Measurements from ENCODE around the gene PACS2. TPM values are rescaled to one million over a fixed set of nuclear protein-coding genes. Genes with fewer than 3 reads are reported as not detected.

Gene PACS2
- total and polyA plus RNA-seq, 4 donors: 5.1 to 21.9 (median 9.8) TPM

DNA sequence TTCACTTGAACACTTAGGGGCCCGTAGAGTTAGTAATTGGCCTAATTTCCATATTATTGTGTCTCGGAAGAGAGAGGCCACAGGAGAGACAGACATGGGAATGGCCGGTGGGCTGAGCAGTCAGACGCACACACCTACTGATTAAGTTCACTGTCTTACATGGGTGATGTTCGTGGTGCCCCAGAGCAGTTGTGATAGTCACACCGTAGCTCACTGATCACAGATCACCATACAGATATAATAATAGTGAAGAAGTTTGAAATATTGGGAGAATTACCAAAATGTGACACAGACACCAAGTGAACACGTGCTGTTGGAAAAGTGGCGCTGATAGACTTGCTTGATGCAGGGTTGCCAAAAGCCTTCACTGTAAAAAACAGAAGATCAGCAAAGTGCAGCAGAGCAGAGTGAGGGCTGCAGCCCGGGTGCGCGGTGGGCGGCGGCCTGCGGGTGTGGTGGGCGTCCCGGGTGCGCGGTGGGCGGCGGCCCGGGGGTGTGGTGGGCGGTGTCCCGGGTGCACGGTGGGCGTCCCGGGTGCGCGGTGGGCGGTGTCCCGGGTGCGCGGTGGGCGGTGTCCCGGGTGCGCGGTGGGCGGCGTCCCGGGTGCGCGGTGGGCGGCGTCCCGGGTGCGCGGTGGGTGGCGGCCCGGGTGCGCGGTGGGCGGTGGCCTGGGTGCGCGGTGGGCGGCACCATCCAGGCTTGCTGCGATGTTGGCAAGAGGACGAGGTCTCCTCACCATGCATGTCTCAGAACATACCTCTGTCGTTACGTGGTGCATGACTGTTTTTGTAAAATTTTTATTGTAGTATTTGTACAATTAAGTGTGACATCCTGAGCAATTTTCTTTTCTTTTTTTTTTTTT is 49.5 kb downstream of the PACS2 start:
- no peak overlapping the region for H3K27ac ChIP-seq (ENCODE audit: low read depth in 1 of 2, low read length in 2 of 2)
- H3K9me3 ChIP-seq (ENCODE audit: control insufficient read depth in 4 of 4, low read length in 3 of 4): no peaks in the 10 kb centered on the region
- WGBS: 31% methylated on average over 58 of the region's 58 CpGs
- no peak overlapping the region for H3K9ac ChIP-seq (ENCODE audit: low read depth in 1 of 2, low read length in 2 of 2)
- no peaks in the 10 kb centered on the region for H3K27me3 ChIP-seq (ENCODE audit: control insufficient read depth in 4 of 4, insufficient read depth in 4 of 4, low read length in 3 of 4)
- no peak for TF ChIP-seq RAD21 (IDR thresholded peaks at IDR 0.05)
- TF ChIP-seq HNF4G (IDR thresholded peaks at IDR 0.05): no peak
- peaks cover 0 to 4% (median 0%) of the 10 kb centered on the region in 4 donors for H3K36me3 ChIP-seq (ENCODE audit: control insufficient read depth in 4 of 4, insufficient read depth in 3 of 4, low read depth in 1 of 4, low read length in 3 of 4)
- no peak overlapping the region for H3K4me3 ChIP-seq (ENCODE audit: low read depth in 1 of 3, low read length in 3 of 3)
- DNase-seq (ENCODE audit: low spot score): peak; percentile 82
- no peaks in the 10 kb centered on the region for H3K4me1 ChIP-seq (ENCODE audit: control insufficient read depth in 4 of 4, insufficient read depth in 4 of 4, low read length in 3 of 4)

DNA sequence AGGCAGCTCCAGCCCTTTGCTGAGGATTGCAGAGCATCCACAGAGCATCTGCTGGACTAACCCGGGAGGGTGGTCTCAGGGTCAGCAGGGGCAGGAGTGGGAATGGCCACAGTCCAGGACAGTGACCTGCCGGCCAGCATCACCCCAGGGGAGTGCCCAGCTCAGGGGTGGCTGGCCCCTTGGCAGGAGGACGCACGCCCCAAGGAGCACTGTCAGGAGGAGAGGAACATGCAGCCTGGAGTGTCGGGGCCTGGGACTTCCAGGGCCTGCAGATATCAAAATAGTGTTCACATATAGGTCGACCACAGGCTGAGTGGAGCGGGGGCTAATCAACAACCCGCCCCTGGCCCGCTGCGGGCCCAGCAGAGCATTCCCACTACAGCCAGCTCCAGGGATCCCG is 50.6 kb downstream of the PACS2 start:
- Histone ChIP-seq H3K27me3 (ENCODE audit: control insufficient read depth in 4 of 4, insufficient read depth in 4 of 4, low read length in 3 of 4) (no peaks in the 10 kb centered on the region), H3K36me3 (ENCODE audit: control insufficient read depth in 4 of 4, insufficient read depth in 3 of 4, low read depth in 1 of 4, low read length in 3 of 4) (peaks cover 0 to 6% (median 0%) of the 10 kb centered on the region in 4 donors), H3K4me3 (ENCODE audit: low read depth in 1 of 3, low read length in 3 of 3) (no peak overlapping the region), H3K9me3 (ENCODE audit: control insufficient read depth in 4 of 4, low read length in 3 of 4) (no peaks in the 10 kb centered on the region), H3K27ac (ENCODE audit: low read depth in 1 of 2, low read length in 2 of 2) (no peak overlapping the region), H3K4me1 (ENCODE audit: control insufficient read depth in 4 of 4, insufficient read depth in 4 of 4, low read length in 3 of 4) (no peaks in the 10 kb centered on the region), H3K9ac (ENCODE audit: low read depth in 1 of 2, low read length in 2 of 2) (no peak overlapping the region)
- TF ChIP-seq, protein P1, sequence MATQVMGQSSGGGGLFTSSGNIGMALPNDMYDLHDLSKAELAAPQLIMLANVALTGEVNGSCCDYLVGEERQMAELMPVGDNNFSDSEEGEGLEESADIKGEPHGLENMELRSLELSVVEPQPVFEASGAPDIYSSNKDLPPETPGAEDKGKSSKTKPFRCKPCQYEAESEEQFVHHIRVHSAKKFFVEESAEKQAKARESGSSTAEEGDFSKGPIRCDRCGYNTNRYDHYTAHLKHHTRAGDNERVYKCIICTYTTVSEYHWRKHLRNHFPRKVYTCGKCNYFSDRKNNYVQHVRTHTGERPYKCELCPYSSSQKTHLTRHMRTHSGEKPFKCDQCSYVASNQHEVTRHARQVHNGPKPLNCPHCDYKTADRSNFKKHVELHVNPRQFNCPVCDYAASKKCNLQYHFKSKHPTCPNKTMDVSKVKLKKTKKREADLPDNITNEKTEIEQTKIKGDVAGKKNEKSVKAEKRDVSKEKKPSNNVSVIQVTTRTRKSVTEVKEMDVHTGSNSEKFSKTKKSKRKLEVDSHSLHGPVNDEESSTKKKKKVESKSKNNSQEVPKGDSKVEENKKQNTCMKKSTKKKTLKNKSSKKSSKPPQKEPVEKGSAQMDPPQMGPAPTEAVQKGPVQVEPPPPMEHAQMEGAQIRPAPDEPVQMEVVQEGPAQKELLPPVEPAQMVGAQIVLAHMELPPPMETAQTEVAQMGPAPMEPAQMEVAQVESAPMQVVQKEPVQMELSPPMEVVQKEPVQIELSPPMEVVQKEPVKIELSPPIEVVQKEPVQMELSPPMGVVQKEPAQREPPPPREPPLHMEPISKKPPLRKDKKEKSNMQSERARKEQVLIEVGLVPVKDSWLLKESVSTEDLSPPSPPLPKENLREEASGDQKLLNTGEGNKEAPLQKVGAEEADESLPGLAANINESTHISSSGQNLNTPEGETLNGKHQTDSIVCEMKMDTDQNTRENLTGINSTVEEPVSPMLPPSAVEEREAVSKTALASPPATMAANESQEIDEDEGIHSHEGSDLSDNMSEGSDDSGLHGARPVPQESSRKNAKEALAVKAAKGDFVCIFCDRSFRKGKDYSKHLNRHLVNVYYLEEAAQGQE (IDR thresholded peaks at IDR 0.05): no peak
- TF ChIP-seq RAD21 (IDR thresholded peaks at IDR 0.05): no peak
- TF ChIP-seq, protein P2, sequence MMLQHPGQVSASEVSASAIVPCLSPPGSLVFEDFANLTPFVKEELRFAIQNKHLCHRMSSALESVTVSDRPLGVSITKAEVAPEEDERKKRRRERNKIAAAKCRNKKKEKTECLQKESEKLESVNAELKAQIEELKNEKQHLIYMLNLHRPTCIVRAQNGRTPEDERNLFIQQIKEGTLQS (IDR thresholded peaks at IDR 0.05): no peak
- TF ChIP-seq RXRA (IDR thresholded peaks at IDR 0.05): no peak
- TF ChIP-seq NR2F2 (IDR thresholded peaks at IDR 0.05): no peak
- TF ChIP-seq, protein P3, sequence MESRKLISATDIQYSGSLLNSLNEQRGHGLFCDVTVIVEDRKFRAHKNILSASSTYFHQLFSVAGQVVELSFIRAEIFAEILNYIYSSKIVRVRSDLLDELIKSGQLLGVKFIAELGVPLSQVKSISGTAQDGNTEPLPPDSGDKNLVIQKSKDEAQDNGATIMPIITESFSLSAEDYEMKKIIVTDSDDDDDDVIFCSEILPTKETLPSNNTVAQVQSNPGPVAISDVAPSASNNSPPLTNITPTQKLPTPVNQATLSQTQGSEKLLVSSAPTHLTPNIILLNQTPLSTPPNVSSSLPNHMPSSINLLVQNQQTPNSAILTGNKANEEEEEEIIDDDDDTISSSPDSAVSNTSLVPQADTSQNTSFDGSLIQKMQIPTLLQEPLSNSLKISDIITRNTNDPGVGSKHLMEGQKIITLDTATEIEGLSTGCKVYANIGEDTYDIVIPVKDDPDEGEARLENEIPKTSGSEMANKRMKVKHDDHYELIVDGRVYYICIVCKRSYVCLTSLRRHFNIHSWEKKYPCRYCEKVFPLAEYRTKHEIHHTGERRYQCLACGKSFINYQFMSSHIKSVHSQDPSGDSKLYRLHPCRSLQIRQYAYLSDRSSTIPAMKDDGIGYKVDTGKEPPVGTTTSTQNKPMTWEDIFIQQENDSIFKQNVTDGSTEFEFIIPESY (IDR thresholded peaks at IDR 0.05): no peak
- DNase-seq (ENCODE audit: low spot score): no peak
- 93% methylated on average over 11 of the region's 11 CpGs for WGBS

DNA sequence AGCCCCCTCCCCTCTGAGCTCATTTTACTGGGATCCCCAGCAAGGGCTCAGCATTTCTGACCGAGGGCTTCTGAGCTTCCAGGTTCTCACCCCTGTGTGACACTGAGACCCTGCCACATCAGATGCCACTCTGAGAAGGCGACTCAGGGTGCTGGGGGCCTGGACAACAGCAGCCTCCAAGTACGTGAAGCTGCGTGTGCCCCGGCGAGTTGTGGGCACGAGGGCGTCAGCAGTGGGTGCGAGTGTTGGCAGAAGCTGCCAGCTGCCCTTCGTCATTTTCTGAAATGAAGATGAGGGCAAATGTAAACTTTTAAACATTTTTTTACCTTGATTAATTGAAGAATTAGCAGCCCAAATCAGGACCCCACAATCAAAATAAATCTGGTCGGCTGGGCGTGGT is 51.1 kb downstream of the PACS2 start:
- Histone ChIP-seq H3K9me3 (ENCODE audit: control insufficient read depth in 4 of 4, low read length in 3 of 4) (no peaks in the 10 kb centered on the region), H3K36me3 (ENCODE audit: control insufficient read depth in 4 of 4, insufficient read depth in 3 of 4, low read depth in 1 of 4, low read length in 3 of 4) (peaks cover 0 to 4% (median 0%) of the 10 kb centered on the region in 4 donors), H3K27ac (ENCODE audit: low read depth in 1 of 2, low read length in 2 of 2) (no peak overlapping the region), H3K27me3 (ENCODE audit: control insufficient read depth in 4 of 4, insufficient read depth in 4 of 4, low read length in 3 of 4) (no peaks in the 10 kb centered on the region), H3K4me3 (ENCODE audit: low read depth in 1 of 3, low read length in 3 of 3) (no peak overlapping the region), H3K4me1 (ENCODE audit: control insufficient read depth in 4 of 4, insufficient read depth in 4 of 4, low read length in 3 of 4) (no peaks in the 10 kb centered on the region), H3K9ac (ENCODE audit: low read depth in 1 of 2, low read length in 2 of 2) (no peak overlapping the region)
- TF ChIP-seq RXRA (IDR thresholded peaks at IDR 0.05) (no peak), SP1 (IDR thresholded peaks at IDR 0.05) (no peak)
- TF ChIP-seq, protein P4, sequence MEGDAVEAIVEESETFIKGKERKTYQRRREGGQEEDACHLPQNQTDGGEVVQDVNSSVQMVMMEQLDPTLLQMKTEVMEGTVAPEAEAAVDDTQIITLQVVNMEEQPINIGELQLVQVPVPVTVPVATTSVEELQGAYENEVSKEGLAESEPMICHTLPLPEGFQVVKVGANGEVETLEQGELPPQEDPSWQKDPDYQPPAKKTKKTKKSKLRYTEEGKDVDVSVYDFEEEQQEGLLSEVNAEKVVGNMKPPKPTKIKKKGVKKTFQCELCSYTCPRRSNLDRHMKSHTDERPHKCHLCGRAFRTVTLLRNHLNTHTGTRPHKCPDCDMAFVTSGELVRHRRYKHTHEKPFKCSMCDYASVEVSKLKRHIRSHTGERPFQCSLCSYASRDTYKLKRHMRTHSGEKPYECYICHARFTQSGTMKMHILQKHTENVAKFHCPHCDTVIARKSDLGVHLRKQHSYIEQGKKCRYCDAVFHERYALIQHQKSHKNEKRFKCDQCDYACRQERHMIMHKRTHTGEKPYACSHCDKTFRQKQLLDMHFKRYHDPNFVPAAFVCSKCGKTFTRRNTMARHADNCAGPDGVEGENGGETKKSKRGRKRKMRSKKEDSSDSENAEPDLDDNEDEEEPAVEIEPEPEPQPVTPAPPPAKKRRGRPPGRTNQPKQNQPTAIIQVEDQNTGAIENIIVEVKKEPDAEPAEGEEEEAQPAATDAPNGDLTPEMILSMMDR (IDR thresholded peaks at IDR 0.05; ENCODE audit: low read depth, low read length, missing input control): no peak
- 97% methylated on average over 12 of the region's 12 CpGs for WGBS
- DNase-seq (ENCODE audit: low spot score): no peak
